Adrenal gland (tissue), 5 donors: ENCODE data around the gene MINDY3.

Experiments used
- CTCF ChIP-seq, 6 experiments: fragments of 450-650 bp in 4 of 6; fragments of 200-600 bp in 2 of 6; sonication (generic) in 1 of 6; IDR thresholded peaks; 1 replicate in 5 of 6; 2 replicates in 1 of 6; pipeline versions ENCODE4 v1.5.1 to v1.8.0; 2016 to 2021; ENCODE audit warnings: antibody characterized with exemption in 6 of 6, mild to moderate bottlenecking in 2 of 6, moderate library complexity in 1 of 6
- POLR2A ChIP-seq, 2 donors: fragments of 450-650 bp; IDR thresholded peaks; one replicate each; pipeline ENCODE4 v1.6.1; 2017; ENCODE audit warnings: antibody characterized with exemption in 2 of 2, mild to moderate bottlenecking in 2 of 2, moderate library complexity in 1 of 2
- donor health status: DM: no; HTN: no; CAD: no.

GRCh38 chr10:15844517-15844916 lies 15.8 kb downstream of the MINDY3 start:
- TF ChIP-seq POLR2A (IDR thresholded peaks at IDR 0.05) (no peak), CTCF (IDR thresholded peaks at IDR 0.05) (no peak)
